Hepatic stellate cell (primary cell): ENCODE results near the gene KIF5B.

ENCODE experiments used
- DNase-seq: peaks from one replicate; pipeline ENCODE4 v3.0.0; 2011; ENCODE audit warnings: low spot score

KIF5B gene

DNA sequence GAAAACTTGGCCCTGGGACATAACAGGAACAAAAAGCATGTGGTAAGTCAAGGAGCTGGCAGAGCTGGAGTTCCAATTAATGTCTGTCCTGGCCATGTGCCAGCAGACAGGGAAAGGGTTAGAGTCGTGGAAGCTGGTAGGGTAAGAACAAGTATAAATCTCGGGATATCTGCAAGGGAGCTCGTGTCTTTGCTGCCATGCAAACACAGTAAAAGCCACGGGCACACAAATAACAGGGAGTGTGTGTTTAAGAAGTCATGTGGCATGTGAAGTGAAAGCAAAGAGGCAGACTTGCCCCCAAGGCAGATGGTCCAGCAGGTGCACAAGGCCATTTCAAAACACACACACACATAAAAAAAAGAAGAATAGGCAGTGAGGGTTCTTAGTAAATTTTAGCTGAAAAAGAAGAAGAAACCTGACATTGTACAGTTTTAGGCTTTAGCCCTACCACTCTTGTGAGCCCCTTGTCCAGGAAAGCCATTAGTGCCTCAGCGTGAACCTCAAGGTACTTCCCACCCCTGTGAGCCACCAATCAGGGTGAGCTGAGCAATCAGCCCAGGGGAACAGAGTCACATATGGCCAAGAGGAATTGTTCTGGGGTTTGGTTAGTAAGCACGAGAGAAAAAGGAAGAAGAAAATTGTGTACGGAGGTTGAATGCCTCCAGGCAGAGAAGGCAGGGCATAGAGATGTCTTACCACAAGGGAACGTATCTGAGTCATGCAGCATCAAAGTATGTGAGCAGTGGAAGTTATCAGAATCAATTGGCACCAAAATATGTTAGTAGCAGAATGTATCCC, 94.7 kb downstream of the KIF5B start:
- no peak for DNase-seq

DNA sequence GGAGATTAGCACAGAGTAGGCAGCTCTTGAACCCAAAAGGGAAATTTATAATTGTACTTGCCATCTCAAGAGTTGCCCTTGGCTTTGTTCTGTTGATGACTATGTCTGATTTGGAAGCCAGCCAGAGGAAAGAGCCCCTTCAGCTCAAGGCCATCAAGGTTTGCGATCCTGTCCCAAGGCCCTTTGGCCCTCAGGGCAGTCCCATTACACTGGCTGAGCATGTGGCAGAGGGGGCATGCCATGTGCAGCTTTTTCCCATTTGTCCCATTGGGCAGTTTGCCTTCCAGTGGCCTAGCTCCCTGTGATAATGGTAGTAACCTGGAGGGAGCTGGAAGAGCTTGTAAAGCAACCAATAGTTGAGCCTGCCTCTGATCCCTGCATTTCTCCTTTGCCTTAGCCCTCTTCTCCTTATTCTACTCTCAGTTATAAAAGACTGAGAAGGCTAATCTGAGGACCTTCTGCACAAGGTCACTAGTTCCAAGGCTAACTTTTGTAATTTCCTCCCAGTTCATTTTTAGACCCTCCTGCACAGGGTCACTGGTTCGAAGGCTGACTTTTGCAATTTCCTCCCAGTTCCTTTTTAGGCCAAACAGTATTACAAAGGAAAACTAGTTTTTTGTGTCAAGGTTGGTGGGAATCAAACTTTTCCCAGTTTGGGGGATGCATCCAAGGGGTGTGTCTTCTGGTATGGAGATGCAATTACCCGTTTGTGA, 96.6 kb downstream of the KIF5B start:
- DNase-seq: no peak
